ENCODE measurements around the gene SENP1.

SENP1 gene

DNA sequence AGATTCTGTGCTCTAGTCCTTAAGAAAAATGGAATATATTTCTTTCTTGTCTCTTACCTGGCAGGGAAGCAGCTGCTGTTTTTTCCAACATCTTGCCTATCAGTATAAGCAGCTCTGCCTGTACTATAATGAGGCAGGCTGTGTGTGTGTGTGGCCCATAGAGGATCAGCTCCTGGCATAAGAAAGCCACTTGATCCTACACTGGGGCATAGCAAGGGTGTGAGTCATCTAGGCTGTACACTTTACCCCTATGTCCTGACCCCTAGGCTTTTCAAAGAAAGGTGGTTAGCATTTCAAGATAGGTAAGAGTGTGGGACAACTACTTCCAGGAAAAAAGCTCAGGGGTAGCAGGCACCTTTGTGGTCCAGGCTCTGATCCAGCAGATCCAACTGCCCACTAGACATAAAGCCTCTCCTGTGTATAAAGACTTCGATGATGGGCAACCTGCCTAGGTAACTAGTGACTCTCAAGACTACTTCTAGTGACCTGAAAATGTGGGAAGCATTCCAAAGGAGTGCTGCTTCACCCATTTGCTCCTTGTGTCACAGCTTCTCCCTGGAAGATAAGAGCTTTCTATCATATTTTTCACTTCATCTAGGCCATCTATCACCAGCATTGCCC is 4.9 kb upstream of the SENP1 start:
- no peak for DNase-seq

DNA sequence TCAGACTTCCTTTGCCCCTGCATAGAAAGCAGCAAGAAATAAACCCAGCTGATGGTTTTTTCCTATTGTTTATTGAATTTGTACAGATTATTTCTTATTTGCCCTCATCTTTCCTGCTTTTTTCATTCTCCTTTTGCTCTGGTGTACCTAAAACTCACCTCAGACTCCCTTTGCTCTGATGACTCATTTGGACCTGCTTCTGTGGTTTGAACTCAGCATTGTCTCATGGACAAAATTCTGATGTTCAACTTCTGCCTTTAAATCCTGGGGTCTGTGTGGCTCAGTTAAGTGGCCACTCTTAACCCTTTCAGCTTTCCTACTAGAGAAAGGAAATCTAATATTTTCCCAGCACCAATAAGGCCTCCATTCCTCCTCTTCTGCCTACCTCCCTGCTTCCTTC is 3.5 kb upstream of the SENP1 start:
- DNase-seq = no peak

DNA sequence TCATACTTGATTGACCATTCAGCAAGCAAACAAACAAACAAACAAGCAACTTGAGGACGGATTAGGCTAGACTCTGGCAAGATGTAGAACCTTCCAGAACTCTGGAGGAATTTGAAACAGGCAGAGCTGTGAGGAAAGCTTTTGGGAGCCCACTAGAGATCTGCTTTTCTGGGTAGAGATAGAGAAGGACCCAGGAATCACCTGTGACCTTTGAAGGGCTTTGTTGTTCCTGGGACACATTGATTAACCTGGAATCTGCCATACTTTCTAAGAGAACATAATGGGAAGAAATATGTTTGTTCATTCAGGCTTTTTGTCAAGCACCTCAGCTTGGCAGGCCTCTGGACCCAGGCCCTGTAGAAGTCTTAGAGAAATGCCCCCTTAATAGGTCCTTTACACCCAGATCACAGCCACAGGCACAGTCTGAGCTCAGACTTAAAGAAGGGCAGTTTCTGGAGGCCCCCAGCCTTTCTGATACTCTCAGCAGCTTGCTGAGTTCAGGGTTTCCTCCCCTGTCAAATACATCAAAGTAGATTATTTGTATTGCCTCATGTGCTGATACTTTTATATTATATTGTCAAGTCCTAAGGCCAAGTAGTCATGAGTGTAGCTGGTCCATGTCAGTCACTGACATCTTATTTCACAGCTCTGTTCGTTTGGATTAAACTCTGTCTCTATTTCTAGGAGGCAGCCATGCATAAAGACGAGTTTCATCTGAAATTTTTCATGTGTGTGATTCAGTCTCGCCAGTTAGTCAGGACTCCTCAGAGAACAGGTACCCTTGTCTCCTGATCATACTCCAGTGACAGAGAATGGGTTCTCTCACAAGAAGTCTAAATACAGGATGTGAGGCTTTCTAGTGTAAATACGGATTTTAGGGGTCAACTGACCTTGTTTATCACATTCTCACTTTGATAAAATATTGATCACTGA is 1.1 kb upstream of the SENP1 start:
- DNase-seq = no peak

DNA sequence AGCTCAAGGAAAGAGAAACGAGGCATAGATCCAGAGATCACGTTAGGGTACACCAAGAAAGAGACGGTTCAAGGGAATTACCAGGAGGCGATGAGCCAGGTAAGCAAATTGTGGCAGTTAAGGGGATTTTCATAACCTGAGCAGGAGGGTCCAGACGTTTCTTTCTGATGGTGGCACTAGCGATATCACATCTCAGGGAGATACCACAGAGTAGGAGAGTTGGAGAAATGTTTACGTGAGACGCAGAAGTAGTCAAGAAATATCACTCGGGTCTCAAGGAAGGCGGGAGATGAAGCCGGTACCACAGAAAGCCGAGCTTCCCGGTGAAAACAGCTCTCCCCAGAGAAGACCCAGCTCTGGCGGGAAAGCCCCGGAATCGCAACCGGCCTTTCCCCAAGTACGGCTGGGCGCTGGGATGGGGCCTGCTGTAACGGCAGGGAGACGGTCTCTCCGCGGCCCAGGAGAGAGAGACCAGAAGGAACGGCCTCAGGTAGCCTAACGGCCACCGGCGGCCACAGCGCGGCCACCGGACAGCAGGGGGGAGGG is 485 bp downstream of the SENP1 start:
- no peak for DNase-seq

DNA sequence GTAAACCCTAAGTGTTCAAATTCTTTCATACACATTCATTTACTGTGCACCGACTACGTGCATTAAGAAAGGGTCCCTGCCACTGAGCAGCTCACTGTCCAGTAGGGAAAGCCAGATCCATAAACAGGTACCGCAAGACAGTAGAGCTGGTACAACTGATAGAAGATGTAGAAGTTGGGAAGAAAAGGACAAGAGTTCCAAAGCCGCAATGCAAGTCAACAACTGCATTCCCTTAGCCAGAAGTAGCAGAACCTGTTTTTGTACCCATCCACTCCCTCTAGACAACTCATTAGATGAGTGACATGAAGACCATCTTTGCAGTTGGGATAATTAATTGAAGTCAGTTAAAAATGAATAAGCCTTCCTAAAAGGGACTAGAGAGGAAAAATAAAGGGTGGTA is 1.3 kb downstream of the SENP1 start:
- no peak for DNase-seq

DNA sequence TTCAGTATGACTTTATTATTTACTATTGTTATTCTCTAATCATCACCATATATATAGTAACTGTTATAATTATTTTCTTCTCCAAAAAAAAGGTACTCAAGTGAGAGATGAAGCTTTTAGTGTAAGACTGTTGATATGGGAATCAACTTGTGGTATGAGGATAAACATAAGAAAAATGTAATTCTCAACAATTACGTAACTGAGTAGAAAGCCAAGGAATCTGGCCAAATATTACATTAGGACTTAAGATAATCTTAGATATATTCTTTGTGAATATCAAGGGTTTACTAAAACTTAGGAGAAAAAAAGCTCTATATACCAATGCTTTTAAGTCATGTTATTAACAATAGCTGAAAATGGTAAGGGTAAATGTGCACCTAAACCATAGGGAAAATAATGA is 13.3 kb downstream of the SENP1 start:
- no peak for DNase-seq

DNA sequence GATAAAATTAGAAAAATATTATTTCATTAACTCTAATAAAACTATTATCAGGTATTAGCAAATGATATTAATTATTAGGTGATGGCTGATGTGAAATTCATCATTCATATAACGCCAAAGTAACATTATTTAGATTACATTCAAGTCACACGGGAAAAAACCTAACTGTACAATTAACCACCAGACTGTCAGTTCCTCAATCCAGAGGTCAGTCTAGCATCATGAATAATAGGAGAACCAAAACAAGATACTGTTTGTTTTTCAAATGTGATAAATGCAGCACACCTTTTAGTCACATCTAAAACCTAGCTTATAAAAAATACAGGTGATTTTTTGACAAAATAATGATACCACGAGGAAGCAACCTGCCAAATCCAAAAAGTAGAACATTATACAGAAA is 19.6 kb downstream of the SENP1 start:
- DNase-seq = no peak

DNA sequence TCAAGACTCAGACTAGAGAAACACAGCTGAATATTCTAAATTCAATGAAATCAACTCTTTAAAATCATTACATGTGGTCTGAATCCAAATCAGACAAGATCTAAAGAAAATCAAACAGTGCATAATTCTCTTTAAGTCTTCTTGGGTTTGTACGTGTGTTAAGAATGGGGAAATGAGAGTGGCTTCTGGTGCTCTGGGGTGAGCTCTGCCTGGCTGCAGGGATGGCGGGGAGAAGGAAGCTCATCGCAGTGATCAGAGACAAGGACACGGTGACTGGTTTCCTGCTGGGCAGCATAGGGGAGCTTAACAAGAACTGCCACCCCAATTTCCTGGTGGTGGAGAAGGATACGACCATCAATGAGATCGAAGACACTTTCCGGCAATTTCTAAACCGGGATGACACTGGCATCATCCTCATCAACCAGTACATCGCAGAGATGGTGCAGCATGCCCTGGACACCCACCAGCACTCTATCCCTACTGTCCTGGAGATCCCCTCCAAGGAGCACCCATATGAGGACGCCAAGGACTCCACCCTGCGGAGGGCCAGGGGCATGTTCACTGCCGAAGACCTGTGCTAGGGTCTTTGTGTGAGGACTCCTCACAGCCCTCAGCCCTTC is 20.9 kb downstream of the SENP1 start:
- DNase-seq = no peak

DNA sequence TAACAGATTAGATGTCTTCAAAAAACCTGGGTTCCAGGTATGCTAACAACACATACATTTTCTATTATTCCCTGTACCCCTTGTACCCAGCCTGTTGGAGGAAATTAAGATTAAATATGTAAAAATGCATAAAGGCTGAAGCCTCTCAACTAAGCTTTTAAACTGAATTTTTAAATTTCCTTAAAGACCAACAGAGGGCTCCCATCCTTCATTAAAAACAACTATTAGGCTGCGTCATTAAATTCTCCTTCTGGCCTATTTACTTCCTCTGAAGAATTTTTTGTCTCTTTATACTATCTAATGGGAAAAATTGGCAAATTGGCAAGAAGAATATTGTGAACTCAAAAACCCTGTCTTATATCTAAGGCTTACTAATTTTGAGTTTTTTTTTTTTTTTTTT is 21.8 kb downstream of the SENP1 start:
- no peak for DNase-seq

DNA sequence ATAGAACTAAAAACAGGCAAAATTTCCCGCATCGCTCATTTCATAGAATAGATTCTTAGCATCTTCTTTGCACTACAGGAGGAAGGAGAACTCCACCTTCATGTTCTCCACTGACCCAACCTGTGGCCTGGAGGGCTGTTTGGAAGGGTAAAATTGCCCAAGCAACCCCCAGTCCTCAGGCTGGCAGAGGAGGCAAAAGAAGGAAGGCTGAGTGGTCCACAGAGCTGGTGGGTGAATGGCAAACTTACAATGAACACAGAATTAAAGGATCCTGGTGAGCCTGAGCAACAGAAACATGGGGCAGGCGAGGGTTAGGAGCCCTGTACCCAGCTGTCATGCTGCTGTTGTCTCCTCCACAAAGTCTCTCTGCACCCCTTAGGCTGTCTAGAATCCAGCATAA is 25.1 kb downstream of the SENP1 start:
- no peak for DNase-seq

DNA sequence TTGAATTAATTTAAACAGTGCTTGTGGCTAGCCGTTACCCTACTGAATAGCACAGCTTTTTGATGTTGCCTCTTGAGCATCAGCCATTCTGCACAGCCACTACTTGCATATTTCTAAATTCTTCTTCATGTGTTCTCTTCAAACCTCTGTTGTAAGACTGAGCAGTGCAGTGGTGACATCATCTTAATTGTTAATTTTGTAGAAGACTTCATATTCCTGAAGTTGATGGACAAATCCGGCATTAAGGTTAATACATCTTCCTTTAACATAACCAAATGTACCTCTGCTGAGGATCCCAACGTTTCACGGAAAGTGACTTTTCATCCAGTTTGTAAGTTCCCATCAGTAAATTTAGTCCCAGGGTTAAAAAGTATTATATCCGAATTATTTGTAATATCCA is 25.6 kb downstream of the SENP1 start:
- no peak for DNase-seq

DNA sequence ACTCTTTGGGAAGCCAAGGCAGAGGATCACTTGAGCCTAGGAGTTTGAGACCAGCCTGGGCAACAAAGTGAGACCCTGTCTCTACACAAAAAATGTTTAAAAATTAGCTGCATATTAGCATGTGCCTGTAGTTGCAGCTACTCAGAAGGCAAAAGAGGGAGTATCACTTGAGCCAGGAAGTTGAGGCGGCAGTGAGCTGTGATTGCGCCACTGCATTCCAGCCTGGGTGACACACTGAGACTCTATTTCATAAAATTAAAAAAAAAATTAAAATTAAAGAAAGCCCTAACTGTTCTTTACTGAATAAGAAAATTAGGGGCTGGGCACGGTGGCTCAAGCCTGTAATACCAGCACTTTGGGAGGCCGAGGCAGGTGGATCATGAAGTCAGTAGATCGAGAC is 27.0 kb downstream of the SENP1 start:
- DNase-seq = no peak

DNA sequence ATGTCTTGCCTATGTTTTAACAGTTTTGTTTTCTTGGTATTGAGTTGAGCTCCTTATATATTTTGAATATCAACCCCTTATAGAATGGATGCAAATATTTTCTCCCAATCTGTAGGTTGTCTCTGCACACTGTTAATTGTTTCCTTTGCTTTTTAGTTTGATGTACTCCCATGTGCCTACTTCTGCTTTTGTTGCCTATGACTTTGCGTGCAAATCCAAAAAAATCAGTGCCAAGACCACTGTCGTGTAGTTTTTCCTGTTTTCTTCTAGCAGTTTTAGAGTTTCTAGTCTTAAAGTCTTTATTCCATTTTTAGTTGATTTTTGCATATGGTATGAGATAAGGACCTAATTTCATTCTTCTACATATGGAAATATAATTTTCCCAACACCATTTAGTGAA is 28.8 kb downstream of the SENP1 start:
- DNase-seq = no peak

DNA sequence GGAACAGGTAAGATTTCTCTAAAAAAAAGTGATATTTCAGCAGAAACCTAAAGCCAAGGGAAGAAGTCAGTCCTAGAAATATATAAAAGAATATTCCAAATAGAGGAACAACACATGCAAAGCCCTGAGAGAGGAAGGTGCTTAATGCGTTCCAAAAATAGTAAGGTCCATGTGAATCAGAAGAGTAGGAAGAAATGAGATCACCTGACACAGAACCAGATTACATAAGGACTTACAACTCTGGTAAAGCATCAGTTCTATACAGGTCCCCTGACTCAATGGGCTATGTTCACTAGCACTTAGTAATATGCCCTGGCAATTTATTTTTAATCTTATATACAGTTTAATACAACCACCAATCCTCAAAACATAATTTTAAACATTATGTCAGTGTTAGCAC is 30.0 kb downstream of the SENP1 start:
- no peak for DNase-seq

DNA sequence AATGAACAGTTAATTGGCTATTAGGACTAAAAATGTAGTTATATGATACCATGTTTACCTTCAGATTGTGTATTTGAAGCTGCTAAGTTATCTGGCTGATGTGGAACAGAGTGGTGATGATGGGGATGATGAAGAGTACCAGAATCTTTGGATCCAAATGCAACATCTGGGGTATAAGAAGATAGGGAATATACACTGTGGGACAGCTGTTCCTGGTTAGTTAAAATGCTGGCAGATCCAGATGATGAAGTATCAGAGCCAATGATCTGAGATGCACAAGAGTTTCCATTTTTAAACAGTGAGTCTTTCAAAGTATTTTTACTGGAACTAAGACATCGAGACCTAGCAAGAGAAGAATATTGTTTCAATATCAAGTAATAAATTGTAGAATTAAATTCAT is 31.6 kb downstream of the SENP1 start:
- DNase-seq = no peak

DNA sequence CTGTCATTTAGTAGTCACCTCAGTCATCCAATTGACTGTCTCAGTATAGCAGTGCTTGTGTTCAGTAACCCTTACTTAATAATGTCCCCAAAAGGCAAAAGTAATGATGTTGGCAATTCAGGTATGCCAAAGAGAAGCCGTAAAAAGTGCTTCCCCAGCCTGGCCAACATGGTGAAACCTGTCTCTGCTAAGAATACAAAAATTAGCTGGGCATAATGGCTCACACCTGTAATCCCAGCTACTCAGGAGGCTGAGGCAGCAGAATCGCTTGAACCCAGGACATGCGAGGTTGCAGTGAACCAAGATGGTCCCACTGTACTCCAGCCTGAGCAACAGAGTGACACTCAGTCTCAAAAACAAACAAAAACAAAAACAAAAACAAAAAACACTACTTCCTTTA is 33.6 kb downstream of the SENP1 start:
- no peak for DNase-seq

DNA sequence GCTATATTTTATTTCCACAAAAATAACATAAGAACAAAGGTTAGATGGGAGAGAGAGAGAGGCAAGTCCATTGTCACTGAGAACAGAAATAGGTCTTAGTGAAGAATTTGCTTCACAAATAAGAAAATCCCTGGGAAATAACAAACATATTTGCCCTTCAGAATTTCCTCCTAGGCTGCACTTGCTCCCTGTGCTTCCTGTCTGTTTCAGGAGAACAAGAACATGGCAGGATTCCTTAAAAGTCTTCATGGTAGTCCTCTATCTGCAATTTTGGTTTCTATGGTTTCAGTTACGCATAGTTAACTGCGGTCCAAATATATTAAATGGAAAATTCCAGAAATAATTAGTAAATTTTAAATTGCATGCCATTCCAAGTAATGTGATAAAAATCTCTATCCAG is 34.1 kb downstream of the SENP1 start:
- DNase-seq = no peak

DNA sequence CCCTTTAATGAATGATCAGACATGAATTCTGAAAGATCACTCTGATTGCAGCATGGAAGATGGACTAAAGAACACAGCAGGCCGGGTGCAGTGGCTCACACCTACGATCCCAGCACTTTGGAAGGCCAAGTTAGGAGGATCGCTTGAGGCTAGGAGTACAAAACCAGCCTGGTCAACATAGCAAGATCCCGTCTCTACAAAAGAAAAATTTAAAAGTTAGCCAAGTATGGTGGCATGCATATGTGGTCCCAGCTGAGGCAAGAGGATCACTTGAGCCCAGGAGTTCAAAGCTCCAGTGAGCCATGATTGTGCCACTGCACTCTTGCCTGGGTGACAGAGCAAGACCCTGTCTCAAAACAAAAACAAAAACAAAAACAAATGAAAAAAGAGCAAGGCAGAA is 35.1 kb downstream of the SENP1 start:
- no peak for DNase-seq

DNA sequence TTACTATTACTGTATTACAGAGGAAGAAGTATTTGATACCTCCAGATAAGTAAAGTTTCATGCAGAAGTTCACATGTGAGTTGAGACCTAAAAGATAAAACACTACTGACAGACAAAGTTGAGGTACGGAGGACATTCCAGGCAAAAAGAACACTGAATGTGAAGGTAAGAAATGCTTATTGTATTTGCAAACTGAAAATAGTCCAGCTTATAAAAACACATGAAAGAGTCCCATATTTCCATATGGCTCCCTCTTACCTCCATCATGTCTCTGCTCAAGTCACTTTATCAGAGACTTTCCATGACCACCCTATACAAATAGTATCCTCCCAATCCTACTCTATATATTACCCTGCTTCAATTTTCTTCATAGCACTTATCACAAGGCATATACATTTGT is 35.8 kb downstream of the SENP1 start:
- DNase-seq = no peak

DNA sequence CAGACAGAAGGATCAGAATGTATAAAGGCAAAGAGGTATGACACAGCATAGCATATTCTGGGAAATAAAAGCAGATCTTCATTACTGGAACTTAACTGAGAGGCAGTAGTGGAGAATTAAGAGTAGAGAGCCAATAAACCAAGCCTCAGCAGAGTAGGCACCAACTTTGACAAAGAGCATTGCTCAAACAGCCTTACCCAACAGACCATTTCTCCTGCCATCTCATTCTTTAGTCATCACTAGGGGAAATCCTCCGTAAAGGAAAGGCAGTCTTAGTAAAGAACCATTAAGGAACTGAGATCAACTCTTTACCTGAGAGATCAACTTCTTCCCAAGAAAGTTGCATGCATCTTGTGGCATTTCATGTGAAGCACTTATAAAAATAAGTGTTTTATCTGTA is 36.6 kb downstream of the SENP1 start:
- DNase-seq = no peak

DNA sequence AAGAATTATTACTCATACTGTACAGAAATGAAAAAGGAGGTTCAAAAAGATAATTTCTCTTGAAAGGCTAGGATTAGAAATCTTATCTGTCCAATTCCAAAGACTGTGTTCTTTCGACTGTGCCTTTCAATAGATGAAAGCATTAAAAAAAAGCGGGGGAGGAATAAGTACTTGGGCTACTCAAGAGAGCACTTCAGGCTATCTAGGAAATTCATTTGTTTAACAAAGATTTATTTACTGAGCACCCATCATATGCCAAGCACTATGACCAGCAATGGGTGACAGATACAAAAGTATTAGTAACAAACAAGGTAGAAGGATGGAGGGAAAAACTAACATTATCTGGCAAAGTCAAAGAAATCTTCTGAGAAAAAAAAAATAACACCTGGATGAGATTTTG is 37.4 kb downstream of the SENP1 start:
- no peak for DNase-seq

DNA sequence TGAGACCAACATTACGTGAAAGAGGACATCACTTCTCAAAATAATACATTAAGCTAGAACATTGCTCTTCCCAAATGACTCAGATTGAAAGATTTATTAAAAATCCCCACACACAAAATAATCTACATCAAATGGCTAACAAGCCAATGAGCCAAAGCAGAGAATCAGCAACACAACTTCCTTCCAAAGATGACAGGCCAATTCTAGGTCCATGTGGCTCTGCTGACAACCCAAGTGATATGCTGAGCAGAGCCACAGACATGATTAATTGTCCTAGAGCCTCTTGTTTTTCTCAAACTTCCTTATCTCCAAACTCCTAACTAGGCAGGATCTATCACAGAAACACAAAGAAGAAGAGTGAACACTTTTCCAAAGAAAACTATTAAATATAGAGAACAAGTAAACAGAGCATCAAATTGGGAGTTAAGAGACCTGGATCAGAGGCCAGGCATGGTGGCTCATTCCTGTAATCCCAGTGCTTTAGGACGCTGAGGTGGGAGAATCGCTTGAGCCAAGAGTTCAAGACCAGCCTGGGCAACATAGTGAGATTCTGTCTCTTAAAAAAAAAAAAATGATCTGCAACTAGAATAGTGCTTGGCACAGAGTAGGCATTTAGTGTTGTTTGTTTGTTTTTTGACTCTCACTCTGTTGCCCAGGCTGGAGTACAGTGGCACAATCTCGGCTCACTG is 38.5 kb downstream of the SENP1 start:
- no peak for DNase-seq

DNA sequence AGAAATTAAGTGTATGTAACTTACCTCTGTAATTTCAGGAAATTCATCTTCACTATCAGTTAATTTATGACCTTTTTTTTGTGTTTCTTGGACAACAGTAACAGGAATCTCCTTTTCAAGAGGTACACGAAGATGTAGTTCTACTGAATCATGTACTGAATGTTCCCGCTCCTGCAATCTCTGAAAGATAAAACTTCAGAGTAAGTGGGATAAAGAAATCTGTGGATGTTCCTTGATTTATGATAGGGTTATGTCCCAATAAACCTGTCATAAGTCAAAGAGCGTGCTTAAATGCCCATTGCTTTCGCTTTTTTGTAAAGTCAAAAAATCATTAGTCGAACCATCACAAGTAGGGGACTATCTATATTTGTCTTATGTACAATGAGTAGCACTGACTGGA is 40.8 kb downstream of the SENP1 start:
- no peak for DNase-seq
